Endothelial cell of umbilical vein (primary cell): ENCODE measurements around the gene CDC42BPG. TPM values are rescaled to one million over a fixed set of nuclear protein-coding genes. Genes with fewer than 3 reads are reported as not detected.

ENCODE experiments used
- BruUV-seq: library from RNA; stranded (reverse); fragments of 400-500 nt; replicated peaks from 2 replicates; lab custom pipeline; 2021; lab: Mats Ljungman, UMichigan
- CTCF ChIA-PET: fragments of 300-600, 350-600 bp; sonication (Branson Sonifier 250); formaldehyde crosslinking; loops from one replicate; lab custom pipeline; 2021; ENCODE audit warnings: antibody characterized with exemption, inconsistent platforms; lab: Charles Lee
- POLR2A ChIA-PET: fragments of 300-600, 350-600 bp; sonication (Branson Sonifier 250); formaldehyde crosslinking; loops from one replicate; lab custom pipeline; 2021; ENCODE audit warnings: antibody characterized with exemption, inconsistent platforms; lab: Charles Lee
- DNase-seq: peaks from one replicate; pipeline ENCODE4 v3.0.0-alpha.2; 2011; ENCODE audit warnings: low read depth, low spot score
- FAIRE-seq: peaks from 2 replicates; lab custom pipeline; 2011; peaks lifted over from hg19 to GRCh38; lab: Jason Lieb, UNC
- H2AFZ ChIP-seq: 2 replicates; pipeline ENCODE4 v1.6.0; 2012; ENCODE audit warnings: low read depth, low read length, control low read depth, inconsistent platforms
- H3K27ac ChIP-seq: 2 replicates; pipeline ENCODE4 v1.5.1; 2011; ENCODE audit warnings: low read depth, mild to moderate bottlenecking, control low read depth, low read length, moderate library complexity; ENCODE audit not compliant: insufficient read depth
- H3K27me3 ChIP-seq, 2 experiments: 2 replicates each; pipeline versions ENCODE4 v1.6.0 to v1.6.1; 2011; ENCODE audit warnings: low read length in 2 of 2, mixed read lengths in 1 of 2; ENCODE audit not compliant: control insufficient read depth in 2 of 2, insufficient read depth in 2 of 2
- H3K36me3 ChIP-seq, 2 experiments: 2 replicates in 1 of 2; 3 replicates in 1 of 2; pipeline ENCODE4 v1.5.1; 2011; ENCODE audit warnings: low read length in 2 of 2, mild to moderate bottlenecking in 1 of 2, moderate library complexity in 1 of 2; ENCODE audit not compliant: control insufficient read depth in 2 of 2, insufficient read depth in 2 of 2; ENCODE audit errors: extremely low read depth in 1 of 2
- H3K4me1 ChIP-seq: 3 replicates; pipeline ENCODE4 v1.5.1; 2011; ENCODE audit warnings: mild to moderate bottlenecking, low read length; ENCODE audit not compliant: control insufficient read depth, insufficient read depth; ENCODE audit errors: extremely low read depth
- H3K4me2 ChIP-seq: 2 replicates; pipeline ENCODE4 v1.6.1; 2011; ENCODE audit warnings: low read length, control low read depth, mixed read lengths; ENCODE audit not compliant: insufficient read depth
- H3K4me3 ChIP-seq, 3 experiments: fragments of 200-600 bp in 1 of 3; sonication (generic), shearing (Covaris generic) in 1 of 3; replicated peaks in 1 of 3; 2 replicates each; pipeline ENCODE4 v1.5.1; 2011 to 2016; ENCODE audit warnings: control low read depth in 3 of 3, low read length in 3 of 3, mild to moderate bottlenecking in 2 of 3, inconsistent platforms in 1 of 3, low read depth in 1 of 3, moderate library complexity in 1 of 3; ENCODE audit not compliant: insufficient read depth in 1 of 3
- H3K79me2 ChIP-seq: 2 replicates; pipeline ENCODE4 v1.6.0; 2012; ENCODE audit warnings: low read length, inconsistent platforms; ENCODE audit not compliant: control insufficient read depth, insufficient read depth
- H3K9ac ChIP-seq: replicated peaks from 2 replicates; pipeline ENCODE3; 2011; ENCODE audit warnings: low read length, control low read depth; ENCODE audit not compliant: insufficient read depth; ENCODE audit errors: extremely low read depth
- H3K9me1 ChIP-seq: replicated peaks from 3 replicates; pipeline ENCODE4 v1.6.0; 2011; ENCODE audit warnings: mild to moderate bottlenecking, low read length; ENCODE audit not compliant: control insufficient read depth, insufficient read depth; ENCODE audit errors: extremely low read depth
- H3K9me3 ChIP-seq: replicated peaks from 2 replicates; pipeline ENCODE4 v1.5.1; 2012; ENCODE audit warnings: low read length, inconsistent platforms; ENCODE audit not compliant: control insufficient read depth, insufficient read depth
- H4K20me1 ChIP-seq: replicated peaks from 2 replicates; pipeline ENCODE3; 2011; ENCODE audit warnings: mild to moderate bottlenecking, low read length; ENCODE audit not compliant: control insufficient read depth, insufficient read depth; ENCODE audit errors: extremely low read depth
- GATA2 ChIP-seq: IDR thresholded peaks from 2 replicates; pipeline ENCODE4 v1.7.0; 2011; ENCODE audit warnings: low read depth, mild to moderate bottlenecking, moderate library complexity, mixed read lengths, low read length; ENCODE audit not compliant: insufficient read length, insufficient read depth
- dilution Hi-C: fragments of 300-500 bp; cut with MboI; formaldehyde crosslinking; loops from one replicate; pipeline ENCODE4 v1.15.0; 2019; ENCODE audit warnings: low sequenced_read_pairs; ENCODE audit not compliant: extremely low pct_ligation_motif_present
- intact Hi-C: fragments of 100-400 bp; cut with micrococcal nuclease; formaldehyde crosslinking; loops from one replicate; pipeline ENCODE4 v1.10.0; 2022
- polyA plus RNA-seq, 4 experiments: library from polyadenylated mRNA; depleted of rRNA in 3 of 4; stranded (reverse) in 3 of 4; unstranded in 1 of 4; fragments of >200 nt; gene quantifications; 2 replicates each; pipeline versions ENCODE4 v1.2.1 to v1.2.3, GENCODE V29; 2011 to 2012; ENCODE audit warnings: missing spikeins in 1 of 4
- total RNA-seq: library from RNA; stranded (reverse); gene quantifications from 2 replicates; pipeline ENCODE4 v1.2.3, GENCODE V29; 2021
- TF ChIP-seq, protein P1 (sequence below), 2 donors: IDR thresholded peaks; 1 replicate in 1 of 2; 2 replicates in 1 of 2; pipeline ENCODE4 v1.5.1; 2011; ENCODE audit warnings: low read length in 2 of 2, mild to moderate bottlenecking in 2 of 2, moderate library complexity in 2 of 2, control low read depth in 1 of 2, inconsistent platforms in 1 of 2, low read depth in 1 of 2; ENCODE audit not compliant: insufficient read depth in 1 of 2; ENCODE audit errors: extremely low read depth in 1 of 2

Gene CDC42BPG
- total and polyA plus RNA-seq, 2 donors (not counting 3 experiments of a cell fraction or from before 2014, with no cell fraction given) = 0.19 to 0.42 TPM

DNA sequence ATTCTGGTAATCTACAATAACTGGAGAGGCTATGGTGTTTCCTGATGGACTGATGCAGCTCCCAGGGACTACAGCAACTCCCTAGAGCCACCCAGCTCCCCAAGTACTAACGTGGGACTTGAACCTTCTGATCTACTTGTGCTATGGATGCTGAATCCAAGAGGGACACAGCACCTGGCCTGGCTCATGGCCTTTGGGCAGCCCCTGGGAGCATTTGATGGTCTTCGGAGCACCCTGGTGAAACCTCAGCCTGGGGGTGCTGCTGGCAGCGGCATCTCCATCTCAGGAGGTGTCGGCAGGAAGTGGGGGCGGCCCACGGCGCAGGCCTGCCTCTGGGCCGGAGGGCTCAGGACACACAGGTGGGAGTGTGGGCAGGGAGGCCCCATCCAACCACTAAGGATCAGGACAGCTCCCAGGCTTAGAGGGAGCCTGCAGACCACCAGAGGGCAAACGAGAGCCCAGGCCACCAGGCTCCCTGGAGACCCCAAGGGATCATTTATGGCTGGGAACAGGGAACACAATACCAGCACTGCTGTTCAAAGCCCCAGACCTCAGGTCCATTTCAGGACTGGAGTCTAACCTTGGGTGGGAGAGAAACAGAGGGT lies 25.2 kb upstream of the CDC42BPG start:
- H3K4me2 ChIP-seq = peak overlapping the region; percentile 49
- H3K4me1 ChIP-seq = peaks cover 51% of the 10 kb centered on the region
- H3K27ac ChIP-seq = peak overlapping the region; percentile 98
- TSS peak; percentile 80 for BruUV-seq
- H3K4me3 ChIP-seq = no peak overlapping the region
- H3K27me3 ChIP-seq = no peaks in the 10 kb centered on the region
- H2AFZ ChIP-seq = no peak overlapping the region
- FAIRE-seq = peak; percentile 21
- ChIA-PET CTCF (interaction anchor here (0.7 to 3.7 kb wide), 15 partner anchors 8 to 145 kb away, joined by 3 to 101 read pairs (median 6); partner anchors contain the start of genes BATF2, CDC42BPG, EHD1 and SF1), POLR2A (interaction anchor here (1.0 to 3.5 kb wide), 6 partner anchors 8 to 91 kb away, joined by 4 to 45 read pairs (median 6); partner anchors contain the start of genes EHD1 and SF1)
- peaks cover 73% of the 10 kb centered on the region for H3K79me2 ChIP-seq
- peaks cover 2 to 11% of the 10 kb centered on the region in 2 experiments for H3K36me3 ChIP-seq
- H4K20me1 ChIP-seq = no peaks in the 10 kb centered on the region
- dilution Hi-C loops (no loop called here), intact Hi-C loops (loop anchor here (1.0 kb wide), 2 partner anchors 9 to 14 kb away; partner anchors contain the start of gene EHD1)
- no peaks in the 10 kb centered on the region for H3K9me1 ChIP-seq
- TF ChIP-seq GATA2 = no peak
- TF ChIP-seq, protein P1, sequence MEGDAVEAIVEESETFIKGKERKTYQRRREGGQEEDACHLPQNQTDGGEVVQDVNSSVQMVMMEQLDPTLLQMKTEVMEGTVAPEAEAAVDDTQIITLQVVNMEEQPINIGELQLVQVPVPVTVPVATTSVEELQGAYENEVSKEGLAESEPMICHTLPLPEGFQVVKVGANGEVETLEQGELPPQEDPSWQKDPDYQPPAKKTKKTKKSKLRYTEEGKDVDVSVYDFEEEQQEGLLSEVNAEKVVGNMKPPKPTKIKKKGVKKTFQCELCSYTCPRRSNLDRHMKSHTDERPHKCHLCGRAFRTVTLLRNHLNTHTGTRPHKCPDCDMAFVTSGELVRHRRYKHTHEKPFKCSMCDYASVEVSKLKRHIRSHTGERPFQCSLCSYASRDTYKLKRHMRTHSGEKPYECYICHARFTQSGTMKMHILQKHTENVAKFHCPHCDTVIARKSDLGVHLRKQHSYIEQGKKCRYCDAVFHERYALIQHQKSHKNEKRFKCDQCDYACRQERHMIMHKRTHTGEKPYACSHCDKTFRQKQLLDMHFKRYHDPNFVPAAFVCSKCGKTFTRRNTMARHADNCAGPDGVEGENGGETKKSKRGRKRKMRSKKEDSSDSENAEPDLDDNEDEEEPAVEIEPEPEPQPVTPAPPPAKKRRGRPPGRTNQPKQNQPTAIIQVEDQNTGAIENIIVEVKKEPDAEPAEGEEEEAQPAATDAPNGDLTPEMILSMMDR (IDR thresholded peaks at IDR 0.05; ENCODE audit: extremely low read depth in 1 of 2, insufficient read depth in 1 of 2, low read depth in 1 of 2, low read length in 2 of 2) = peak; percentile 48 to 50
- H3K9ac ChIP-seq = peak overlapping the region; percentile 83
- DNase-seq = no peak
- H3K9me3 ChIP-seq = no peaks in the 10 kb centered on the region
